DND-41 (cell line): ENCODE measurements around the gene FUS.

Source experiments
- ATAC-seq: fragments of 200-7000 bp; cut with Tn5 transposase; 3 replicates; pipeline ENCODE4 v1.9.1; 2021; ENCODE audit warnings: low read depth; ENCODE audit not compliant: insufficient read depth
- DNase-seq: peaks from one replicate; pipeline ENCODE4 v3.0.0-alpha.2; 2020
- H2AFZ ChIP-seq: 2 replicates; pipeline ENCODE4 v1.6.0; 2012; ENCODE audit warnings: low read depth, low read length
- H3K27ac ChIP-seq: 2 replicates; pipeline ENCODE4 v1.5.1; 2012; ENCODE audit warnings: low read length, inconsistent platforms
- H3K27me3 ChIP-seq: fragments of 200-600 bp; sonication (generic); 2 replicates; pipeline ENCODE4 v1.6.0; 2012; ENCODE audit warnings: low read length, mild to moderate bottlenecking, inconsistent platforms; ENCODE audit not compliant: insufficient read depth, poor library complexity
- H3K36me3 ChIP-seq: 2 replicates; pipeline ENCODE4 v1.5.1; 2012; ENCODE audit warnings: low read length, inconsistent platforms; ENCODE audit not compliant: insufficient read depth
- H3K4me1 ChIP-seq: 2 replicates; pipeline ENCODE4 v1.5.1; 2012; ENCODE audit warnings: mild to moderate bottlenecking, low read length; ENCODE audit not compliant: insufficient read depth
- H3K4me2 ChIP-seq: 2 replicates; pipeline ENCODE4 v1.6.0; 2012; ENCODE audit warnings: mild to moderate bottlenecking, moderate library complexity, low read length, inconsistent platforms; ENCODE audit not compliant: insufficient read depth
- H3K4me3 ChIP-seq, 2 experiments: fragments of 200-600 bp in 1 of 2; shearing (Covaris generic) in 1 of 2; 2 replicates each; pipeline ENCODE4 v1.5.1; 2012 to 2016; ENCODE audit warnings: inconsistent platforms in 2 of 2, low read length in 2 of 2, mild to moderate bottlenecking in 2 of 2, low read depth in 1 of 2, moderate library complexity in 1 of 2
- H3K79me2 ChIP-seq: 2 replicates; pipeline ENCODE4 v1.6.0; 2012; ENCODE audit warnings: low read length, inconsistent platforms; ENCODE audit not compliant: insufficient read depth
- H3K9ac ChIP-seq: 2 replicates; pipeline ENCODE4 v1.6.0; 2012; ENCODE audit warnings: low read depth, mild to moderate bottlenecking, inconsistent platforms, low read length, moderate library complexity
- H3K9me3 ChIP-seq: 2 replicates; pipeline ENCODE4 v1.5.1; 2012; ENCODE audit warnings: low read length, moderate library complexity, mild to moderate bottlenecking, inconsistent platforms; ENCODE audit not compliant: insufficient read depth, severe bottlenecking
- H4K20me1 ChIP-seq: 2 replicates; pipeline ENCODE4 v1.6.0; 2012; ENCODE audit warnings: low read length; ENCODE audit not compliant: insufficient read depth
- CTCF ChIP-seq: IDR thresholded peaks from 2 replicates; pipeline ENCODE4 v1.5.1; 2012; ENCODE audit warnings: borderline replicate concordance, low read length, moderate library complexity, mild to moderate bottlenecking; ENCODE audit not compliant: poor library complexity, severe bottlenecking; ENCODE audit errors: extremely low read depth
- EZH2 ChIP-seq: IDR thresholded peaks from 3 replicates; pipeline ENCODE4 v1.6.1; 2012; ENCODE audit warnings: borderline replicate concordance, low read depth, mild to moderate bottlenecking, moderate library complexity, low read length, inconsistent platforms; ENCODE audit not compliant: severe bottlenecking

FUS gene

GRCh38 chr16:31223044-31223443, 43.1 kb downstream of the FUS start:
- no peak overlapping the region for H3K9ac ChIP-seq
- no peak overlapping the region for H2AFZ ChIP-seq
- no peaks in the 10 kb centered on the region for H3K36me3 ChIP-seq
- no peak for ATAC-seq
- TF ChIP-seq CTCF (no peak), EZH2 (no peak)
- no peaks in the 10 kb centered on the region for H3K4me1 ChIP-seq
- no peak overlapping the region for H3K27ac ChIP-seq
- DNase-seq, result no peak
- no peaks in the 10 kb centered on the region for H4K20me1 ChIP-seq
- H3K27me3 ChIP-seq, result peaks cover 8% of the 10 kb centered on the region
- H3K4me3 ChIP-seq, result no peak overlapping the region
- H3K79me2 ChIP-seq, result no peaks in the 10 kb centered on the region
- no peak overlapping the region for H3K4me2 ChIP-seq
- H3K9me3 ChIP-seq, result no peaks in the 10 kb centered on the region

- H3K4me2 ChIP-seq, result no peak overlapping the region
- no peaks in the 10 kb centered on the region for H3K79me2 ChIP-seq
- no peaks in the 10 kb centered on the region for H3K4me1 ChIP-seq
- H2AFZ ChIP-seq, result no peak overlapping the region
- no peak for TF ChIP-seq EZH2
- no peak for TF ChIP-seq CTCF
- H3K36me3 ChIP-seq, result no peaks in the 10 kb centered on the region
- peaks cover 8% of the 10 kb centered on the region for H3K27me3 ChIP-seq
- no peak overlapping the region for H3K27ac ChIP-seq
- H3K4me3 ChIP-seq, result no peak overlapping the region
- ATAC-seq, result no peak
- DNase-seq, result no peak
- H3K9ac ChIP-seq, result no peak overlapping the region
- no peaks in the 10 kb centered on the region for H4K20me1 ChIP-seq
- no peaks in the 10 kb centered on the region for H3K9me3 ChIP-seq
These were observed 44.4 kb downstream of the FUS start for GRCh38 chr16:31224092-31224955.

GRCh38 chr16:31225193-31225592, 45.3 kb downstream of the FUS start:
- Histone ChIP-seq H3K4me2 (no peak overlapping the region), H3K36me3 (no peaks in the 10 kb centered on the region), H3K27ac (no peak overlapping the region), H3K4me3 (no peak overlapping the region), H3K79me2 (no peaks in the 10 kb centered on the region), H3K9me3 (no peaks in the 10 kb centered on the region), H4K20me1 (no peaks in the 10 kb centered on the region), H2AFZ (no peak overlapping the region), H3K9ac (no peak overlapping the region), H3K27me3 (peaks cover 8% of the 10 kb centered on the region), H3K4me1 (no peaks in the 10 kb centered on the region)
- no peak for DNase-seq
- ATAC-seq, result no peak
- TF ChIP-seq EZH2 (no peak), CTCF (no peak)
